Mononuclear cell (primary cell): Measurements from ENCODE around the gene UBE2D2. TPM values are rescaled to one million over a fixed set of nuclear protein-coding genes. Genes with fewer than 3 reads are reported as not detected.
A peak's percentile ranks its signal among the peaks of the same experiment; 100 is the strongest.

Experiments
- H3K27me3 ChIP-seq: 2 replicates; pipeline ENCODE4 v1.6.0; 2011; ENCODE audit warnings: low read length, control low read depth; ENCODE audit not compliant: insufficient read depth
- H3K4me1 ChIP-seq: 2 replicates; pipeline ENCODE4 v1.5.1; 2011; ENCODE audit warnings: mild to moderate bottlenecking, low read length, control low read depth; ENCODE audit not compliant: insufficient read depth
- H3K4me3 ChIP-seq: 2 replicates; pipeline ENCODE4 v1.5.1; 2011; ENCODE audit warnings: mild to moderate bottlenecking, low read length, moderate library complexity
- H3K9me3 ChIP-seq: 2 replicates; pipeline ENCODE4 v1.5.1; 2011; ENCODE audit warnings: low read depth, mild to moderate bottlenecking, control low read depth, low read length
- total RNA-seq: library from RNA; depleted of rRNA; stranded (reverse); fragments of >200 nt; gene quantifications from one replicate; pipeline ENCODE4 v1.2.3, GENCODE V29; 2012

Gene UBE2D2
- total RNA-seq, 1 donor, result 81.5 TPM

DNA sequence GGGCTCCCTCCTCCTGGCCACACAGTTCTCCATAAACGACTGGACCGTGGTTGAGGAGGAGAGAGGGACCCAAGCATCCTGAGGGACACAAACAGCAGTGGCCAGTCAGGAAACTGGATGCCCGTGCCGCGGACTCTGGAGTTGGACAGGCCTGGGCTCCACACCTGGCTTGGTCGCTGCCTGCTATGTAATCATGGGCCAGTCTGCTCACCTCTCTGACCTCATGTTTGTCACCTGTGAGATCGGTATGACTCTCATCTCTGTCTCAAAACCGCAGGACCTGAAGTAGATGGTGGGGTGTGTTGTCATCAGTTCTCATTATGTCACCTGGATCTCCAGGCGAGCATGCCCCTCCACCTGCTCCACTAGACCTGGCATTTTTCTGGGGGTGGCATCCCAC lies 101.5 kb downstream of the UBE2D2 start:
- peaks cover 98% of the 10 kb centered on the region for H3K4me1 ChIP-seq
- H3K9me3 ChIP-seq, result no peaks in the 10 kb centered on the region
- H3K4me3 ChIP-seq, result no peak overlapping the region
- no peaks in the 10 kb centered on the region for H3K27me3 ChIP-seq

GRCh38 chr5:139663207-139664085 lies 102.3 kb downstream of the UBE2D2 start:
- Histone ChIP-seq H3K27me3 (no peaks in the 10 kb centered on the region), H3K4me1 (peaks cover 96% of the 10 kb centered on the region), H3K4me3 (no peak overlapping the region), H3K9me3 (no peaks in the 10 kb centered on the region)

GRCh38 chr5:139664086-139664693 lies 103.1 kb downstream of the UBE2D2 start:
- H3K4me3 ChIP-seq, result no peak overlapping the region
- no peaks in the 10 kb centered on the region for H3K9me3 ChIP-seq
- peaks cover 96% of the 10 kb centered on the region for H3K4me1 ChIP-seq
- no peaks in the 10 kb centered on the region for H3K27me3 ChIP-seq

- no peak overlapping the region for H3K4me3 ChIP-seq
- H3K4me1 ChIP-seq, result peaks cover 96% of the 10 kb centered on the region
- H3K27me3 ChIP-seq, result no peaks in the 10 kb centered on the region
- no peaks in the 10 kb centered on the region for H3K9me3 ChIP-seq
Measured at GRCh38 chr5:139664727-139665351, 103.7 kb downstream of the UBE2D2 start.

DNA sequence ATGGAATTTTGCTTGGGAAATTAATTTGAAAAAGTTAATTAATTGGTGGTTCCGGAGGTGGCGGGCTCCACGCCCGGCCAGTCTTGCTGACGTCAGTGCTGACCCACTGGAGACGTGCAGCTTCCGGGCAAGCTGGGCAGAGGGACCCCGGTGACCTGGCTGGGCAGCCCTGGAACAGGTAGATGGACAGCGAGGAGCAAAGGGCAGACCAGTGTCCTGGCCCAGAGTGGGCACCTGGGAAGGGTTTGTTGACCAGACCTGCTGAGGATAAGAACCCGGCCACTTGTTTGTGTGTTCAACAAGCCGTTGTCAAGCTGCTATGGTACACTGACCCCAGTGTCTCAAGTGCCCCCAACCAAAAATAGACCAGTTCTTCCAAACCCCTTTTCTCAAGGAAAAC lies 104.5 kb downstream of the UBE2D2 start:
- Histone ChIP-seq H3K4me3 (no peak overlapping the region), H3K27me3 (no peaks in the 10 kb centered on the region), H3K4me1 (peaks cover 97% of the 10 kb centered on the region), H3K9me3 (no peaks in the 10 kb centered on the region)

DNA sequence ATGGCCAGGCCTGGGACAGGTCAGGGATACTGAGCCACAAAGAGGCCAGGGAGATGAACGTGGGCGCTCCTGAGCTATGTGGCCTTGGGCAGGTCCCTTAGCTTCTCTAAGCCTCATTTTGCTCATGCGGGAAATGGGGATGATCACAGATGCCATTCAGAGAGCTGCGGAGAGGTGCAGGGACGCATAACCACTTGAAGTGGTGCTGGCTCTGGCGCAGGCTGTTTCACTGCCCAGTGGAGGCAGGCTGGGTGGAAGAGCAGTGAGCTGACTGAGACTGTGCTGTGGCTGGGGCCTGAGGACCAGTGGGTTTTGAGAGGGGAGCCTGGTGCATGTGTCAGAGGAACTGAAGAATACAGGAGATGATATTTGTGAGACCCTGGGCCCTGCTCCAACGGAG lies 105.4 kb downstream of the UBE2D2 start:
- Histone ChIP-seq H3K4me1 (peaks cover 99% of the 10 kb centered on the region), H3K4me3 (no peak overlapping the region), H3K9me3 (no peaks in the 10 kb centered on the region), H3K27me3 (no peaks in the 10 kb centered on the region)

- Histone ChIP-seq H3K4me3 (no peak overlapping the region), H3K27me3 (no peaks in the 10 kb centered on the region), H3K9me3 (no peaks in the 10 kb centered on the region), H3K4me1 (peaks cover 99% of the 10 kb centered on the region)
Measured at GRCh38 chr5:139667001-139667729, 106.0 kb downstream of the UBE2D2 start.

DNA sequence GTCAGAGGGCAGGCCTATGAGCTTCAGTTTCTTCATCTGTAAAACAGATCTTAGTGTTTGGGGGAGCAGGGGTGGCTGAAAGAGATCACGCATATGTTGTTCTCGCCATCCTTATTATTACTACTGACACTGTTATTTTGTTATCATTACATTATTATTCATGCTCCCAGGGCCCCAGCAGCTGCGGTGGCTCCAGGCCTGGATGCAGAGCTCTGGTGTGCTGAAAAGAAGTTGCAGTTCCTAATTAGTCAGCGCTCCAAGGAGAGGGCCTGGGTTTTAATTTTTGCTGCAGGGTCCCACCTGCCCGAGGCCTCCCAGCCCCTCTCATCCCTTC lies 106.6 kb downstream of the UBE2D2 start:
- Histone ChIP-seq H3K9me3 (no peaks in the 10 kb centered on the region), H3K27me3 (no peaks in the 10 kb centered on the region), H3K4me3 (peak overlapping the region; percentile 33), H3K4me1 (peaks cover 99% of the 10 kb centered on the region)

DNA sequence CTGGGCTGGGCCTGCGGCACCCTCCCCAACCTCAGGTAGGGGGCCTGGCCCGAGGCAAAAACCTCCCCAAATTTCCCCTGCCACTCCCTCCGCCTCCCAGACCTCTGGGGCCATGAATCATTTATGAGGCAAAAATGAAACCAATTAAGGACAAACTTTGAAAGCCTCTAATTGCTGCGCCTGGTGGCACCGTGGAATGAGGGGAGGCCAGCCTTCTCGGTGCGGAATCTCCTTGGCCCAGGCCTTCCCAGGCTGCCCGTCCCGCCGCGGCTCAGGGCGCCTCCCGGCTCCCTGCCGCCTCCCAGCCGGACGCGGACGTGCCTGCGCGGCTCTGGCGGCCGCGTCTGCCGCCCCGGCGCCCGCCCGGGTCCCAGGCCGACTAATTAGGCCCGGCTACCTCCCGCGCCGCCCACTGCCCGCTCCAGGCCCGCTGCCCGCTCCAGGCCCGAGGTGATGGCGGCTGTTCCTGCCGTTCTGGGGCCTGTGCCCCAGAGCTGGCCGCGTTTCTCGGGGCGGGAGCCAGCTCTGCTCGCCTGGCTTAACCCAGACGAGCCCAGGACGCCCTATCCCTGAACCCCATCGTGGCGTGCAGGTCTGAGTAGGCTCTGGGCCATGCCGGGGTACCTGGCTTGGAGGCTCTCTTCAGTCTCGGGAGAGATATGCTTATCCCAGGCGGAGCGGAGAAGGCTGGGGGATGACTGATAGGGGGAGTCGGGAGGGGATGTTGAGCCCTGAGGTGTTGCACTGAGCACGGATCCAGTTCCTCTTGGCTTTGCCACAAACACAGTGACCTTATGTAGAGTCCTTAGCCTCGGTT lies 107.1 kb downstream of the UBE2D2 start:
- H3K4me1 ChIP-seq, result peaks cover 97% of the 10 kb centered on the region
- H3K27me3 ChIP-seq, result no peaks in the 10 kb centered on the region
- H3K4me3 ChIP-seq, result peak overlapping the region; percentile 33
- no peaks in the 10 kb centered on the region for H3K9me3 ChIP-seq

DNA sequence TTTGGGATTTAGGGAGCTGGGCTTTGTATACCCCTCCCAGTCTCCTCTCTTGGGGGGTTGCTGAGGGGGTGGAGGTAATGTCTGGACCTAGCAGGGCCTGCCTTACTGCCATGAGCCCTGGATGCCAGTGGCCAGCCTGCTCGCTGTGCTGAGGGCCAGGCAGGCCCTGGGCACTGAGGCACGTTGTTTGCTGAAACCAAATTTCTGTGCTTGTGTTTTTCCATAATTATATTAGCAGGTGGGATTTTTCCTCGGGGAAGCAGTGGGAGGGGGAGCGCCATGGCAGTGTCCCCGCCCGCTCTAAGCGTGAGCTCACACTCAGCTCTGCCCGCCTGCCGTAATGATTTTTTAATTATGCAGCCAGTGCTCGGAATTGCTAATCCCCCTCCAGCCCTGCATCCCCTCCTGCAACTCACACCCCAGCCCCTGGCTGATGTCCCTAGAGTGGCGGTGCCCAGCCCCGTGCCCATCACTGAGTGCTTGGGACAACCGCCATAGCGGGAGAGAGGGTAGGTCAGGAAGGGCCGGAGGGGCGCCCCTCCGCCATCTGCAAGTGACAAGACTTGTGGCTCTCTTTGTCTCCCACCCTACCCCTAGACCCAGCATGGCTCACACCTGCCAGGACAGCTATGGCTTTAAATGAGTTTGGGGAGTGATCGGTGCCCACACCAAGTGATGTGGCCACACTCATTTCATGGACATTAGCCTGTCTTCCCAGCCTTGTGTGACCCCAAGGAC lies 108.0 kb downstream of the UBE2D2 start:
- Histone ChIP-seq H3K4me3 (peak overlapping the region; percentile 33), H3K4me1 (peaks cover 89% of the 10 kb centered on the region), H3K9me3 (no peaks in the 10 kb centered on the region), H3K27me3 (no peaks in the 10 kb centered on the region)

DNA sequence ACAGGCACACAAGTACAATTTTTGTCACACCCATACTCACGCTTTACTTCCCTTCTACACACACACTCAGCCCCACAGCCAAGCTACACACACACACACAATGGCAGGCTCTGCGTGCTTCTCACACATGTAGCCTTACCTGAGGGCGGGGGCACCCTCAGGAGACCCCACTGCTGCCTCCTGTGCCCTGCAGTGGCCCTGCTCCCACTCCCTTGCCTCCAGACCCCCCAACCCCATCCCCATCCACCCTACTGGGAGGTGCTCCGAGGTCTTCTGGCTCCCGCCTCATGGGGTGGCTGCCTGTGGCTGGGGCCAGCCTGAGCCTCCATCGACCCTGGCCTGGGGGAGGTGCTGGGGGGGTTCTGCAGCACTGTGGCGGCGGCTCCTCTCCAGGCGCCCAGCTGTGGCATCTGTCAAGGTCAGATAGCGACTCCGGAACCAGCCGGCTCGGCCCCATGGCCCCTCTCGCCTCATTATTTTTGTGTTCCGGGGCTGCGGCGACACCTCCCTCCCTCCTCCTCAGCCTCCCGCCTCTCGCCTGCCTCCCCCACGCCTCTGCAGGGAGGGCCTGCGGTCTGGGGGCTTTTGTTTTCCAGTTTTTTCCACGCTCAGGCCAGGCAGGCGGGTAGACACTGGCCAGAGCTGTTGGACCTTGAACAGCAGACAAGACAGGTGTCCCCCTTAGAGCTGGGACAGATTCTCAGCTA lies 108.7 kb downstream of the UBE2D2 start:
- peak overlapping the region; percentile 33 for H3K4me3 ChIP-seq
- no peaks in the 10 kb centered on the region for H3K27me3 ChIP-seq
- no peaks in the 10 kb centered on the region for H3K9me3 ChIP-seq
- peaks cover 82% of the 10 kb centered on the region for H3K4me1 ChIP-seq

- Histone ChIP-seq H3K4me3 (peak overlapping the region; percentile 33), H3K9me3 (no peaks in the 10 kb centered on the region), H3K27me3 (no peaks in the 10 kb centered on the region), H3K4me1 (peaks cover 81% of the 10 kb centered on the region)
Measured at GRCh38 chr5:139670369-139671095, 109.4 kb downstream of the UBE2D2 start.
